ENCODE measurements around the gene ZNF236. TPM values are rescaled to one million over a fixed set of nuclear protein-coding genes. Genes with fewer than 3 reads are reported as not detected.
"Not testable (repeated sequence)": the region's sequence is repeated elsewhere in the genome, so short reads cannot be mapped to it uniquely, and the experiment has no call there.

The ZNF236 gene
- total RNA-seq, 2 experiments from 2014 or later: 13.7 to 25.7 TPM

GRCh38 chr18:76932026-76932819, 109.9 kb downstream of the ZNF236 start:
- Mint-ChIP-seq H3K27ac (no peak overlapping the region), H3K27me3 (no peaks in the 10 kb centered on the region), H3K4me3 (no peak overlapping the region), H3K4me1 (no peaks in the 10 kb centered on the region), H3K9me3 (ENCODE audit: low read depth) (no peaks in the 10 kb centered on the region), H3K36me3 (ENCODE audit: low read depth) (peaks cover 38% of the 10 kb centered on the region)
- CTCF ChIA-PET: interaction anchor here (0.6 to 1.7 kb wide), 6 partner anchors 10 to 499 kb away, joined by 3 to 7 read pairs (median 4); no protein-coding TSS in a partner anchor
- intact Hi-C loops (cut with DNase I, micrococcal nuclease): no loop called here
- DNase-seq (no peak), ATAC-seq (no peak)
- POLR2A ChIA-PET: no interaction called here

DNA sequence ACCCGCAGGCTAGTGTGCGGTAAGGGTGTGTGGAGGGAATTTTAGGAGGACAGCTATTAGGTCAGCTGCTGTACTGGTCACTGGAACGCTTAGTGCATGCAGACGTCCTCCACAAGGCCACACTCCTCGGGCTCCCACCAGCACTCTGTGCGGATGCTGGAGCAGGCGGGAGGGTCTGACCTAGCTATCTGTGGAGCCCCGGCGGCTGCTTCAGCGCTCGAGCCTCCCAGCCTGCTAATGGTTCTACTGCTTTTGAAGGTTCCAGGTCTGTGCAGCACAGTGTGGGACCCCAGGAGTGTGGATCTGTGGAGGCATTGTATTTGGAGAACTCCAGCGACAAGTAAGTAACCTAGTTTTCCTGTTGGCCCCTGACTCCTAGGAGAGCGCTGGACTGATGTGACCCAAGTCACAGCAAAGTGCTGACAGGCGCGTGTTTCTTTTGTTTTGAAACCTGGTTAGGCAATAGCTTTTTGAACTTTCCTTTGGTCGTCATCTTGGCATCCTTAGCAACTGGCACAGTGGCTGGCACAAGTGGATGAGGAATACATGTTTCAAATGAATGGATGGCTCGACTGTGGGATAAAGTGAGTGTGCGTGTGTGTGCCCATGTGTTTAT, 113.5 kb downstream of the ZNF236 start:
- H3K36me3 Mint-ChIP-seq (ENCODE audit: low read depth): peaks cover 43% of the 10 kb centered on the region
- H3K27me3 Mint-ChIP-seq: no peaks in the 10 kb centered on the region

GRCh38 chr18:76936877-76937276, 114.5 kb downstream of the ZNF236 start:
- Mint-ChIP-seq H3K4me3 (no peak overlapping the region), H3K9me3 (ENCODE audit: low read depth) (no peaks in the 10 kb centered on the region), H3K36me3 (ENCODE audit: low read depth) (peaks cover 40% of the 10 kb centered on the region), H3K27ac (no peak overlapping the region), H3K27me3 (no peaks in the 10 kb centered on the region), H3K4me1 (no peaks in the 10 kb centered on the region)
- ATAC-seq: no peak
- no peak for DNase-seq
- POLR2A ChIA-PET: no interaction called here
- intact Hi-C loops (cut with DNase I, micrococcal nuclease): no loop called here
- CTCF ChIA-PET: no interaction called here

More for the DNA sequence above, 113.5 kb downstream of the ZNF236 start:
- Mint-ChIP-seq H3K9me3 (ENCODE audit: low read depth) (no peaks in the 10 kb centered on the region), H3K27ac (no peak overlapping the region), H3K4me1 (no peaks in the 10 kb centered on the region), H3K4me3 (no peak overlapping the region)
- ATAC-seq (no peak), DNase-seq (no peak)
- intact Hi-C loops (cut with DNase I, micrococcal nuclease): no loop called here
- ChIA-PET CTCF (interaction anchor here (1.5 kb wide), 1 partner anchor 27 kb away, joined by 3 read pairs; no protein-coding TSS in a partner anchor), POLR2A (no interaction called here)

- Mint-ChIP-seq H3K4me1 (no peaks in the 10 kb centered on the region), H3K9me3 (ENCODE audit: low read depth) (no peaks in the 10 kb centered on the region), H3K27ac (no peak overlapping the region), H3K27me3 (no peaks in the 10 kb centered on the region), H3K36me3 (ENCODE audit: low read depth) (peaks cover 39% of the 10 kb centered on the region), H3K4me3 (no peak overlapping the region)
- DNase-seq: no peak
- ChIA-PET POLR2A (no interaction called here), CTCF (no interaction called here)
- intact Hi-C loops (cut with DNase I, micrococcal nuclease): no loop called here
- no peak for ATAC-seq
Measured at GRCh38 chr18:76937597-76937996, 115.2 kb downstream of the ZNF236 start.

- no peaks in the 10 kb centered on the region for H3K27me3 Mint-ChIP-seq
- POLR2A ChIA-PET: no interaction called here
- intact Hi-C loops (cut with DNase I, micrococcal nuclease): no loop called here
- H3K36me3 Mint-ChIP-seq (ENCODE audit: low read depth): peaks cover 38% of the 10 kb centered on the region
- H3K9me3 Mint-ChIP-seq (ENCODE audit: low read depth): no peaks in the 10 kb centered on the region
- no peak overlapping the region for H3K4me3 Mint-ChIP-seq
- DNase-seq (no peak), ATAC-seq (no peak)
- CTCF ChIA-PET: interaction anchor here (0.6 kb wide), 1 partner anchor 18 kb away, joined by 3 read pairs; no protein-coding TSS in a partner anchor
- no peak overlapping the region for H3K27ac Mint-ChIP-seq
- no peaks in the 10 kb centered on the region for H3K4me1 Mint-ChIP-seq
Measured at GRCh38 chr18:76938619-76939018, 116.3 kb downstream of the ZNF236 start.

GRCh38 chr18:76941284-76941683, 118.9 kb downstream of the ZNF236 start:
- intact Hi-C loops (cut with DNase I, micrococcal nuclease): no loop called here
- Mint-ChIP-seq H3K27ac (no peak overlapping the region), H3K27me3 (no peaks in the 10 kb centered on the region), H3K4me3 (no peak overlapping the region), H3K9me3 (ENCODE audit: low read depth) (peaks cover 8% of the 10 kb centered on the region), H3K36me3 (ENCODE audit: low read depth) (peaks cover 51% of the 10 kb centered on the region), H3K4me1 (no peaks in the 10 kb centered on the region)
- CTCF ChIA-PET: no interaction called here
- POLR2A ChIA-PET: no interaction called here
- ATAC-seq (no peak), DNase-seq (no peak)

DNA sequence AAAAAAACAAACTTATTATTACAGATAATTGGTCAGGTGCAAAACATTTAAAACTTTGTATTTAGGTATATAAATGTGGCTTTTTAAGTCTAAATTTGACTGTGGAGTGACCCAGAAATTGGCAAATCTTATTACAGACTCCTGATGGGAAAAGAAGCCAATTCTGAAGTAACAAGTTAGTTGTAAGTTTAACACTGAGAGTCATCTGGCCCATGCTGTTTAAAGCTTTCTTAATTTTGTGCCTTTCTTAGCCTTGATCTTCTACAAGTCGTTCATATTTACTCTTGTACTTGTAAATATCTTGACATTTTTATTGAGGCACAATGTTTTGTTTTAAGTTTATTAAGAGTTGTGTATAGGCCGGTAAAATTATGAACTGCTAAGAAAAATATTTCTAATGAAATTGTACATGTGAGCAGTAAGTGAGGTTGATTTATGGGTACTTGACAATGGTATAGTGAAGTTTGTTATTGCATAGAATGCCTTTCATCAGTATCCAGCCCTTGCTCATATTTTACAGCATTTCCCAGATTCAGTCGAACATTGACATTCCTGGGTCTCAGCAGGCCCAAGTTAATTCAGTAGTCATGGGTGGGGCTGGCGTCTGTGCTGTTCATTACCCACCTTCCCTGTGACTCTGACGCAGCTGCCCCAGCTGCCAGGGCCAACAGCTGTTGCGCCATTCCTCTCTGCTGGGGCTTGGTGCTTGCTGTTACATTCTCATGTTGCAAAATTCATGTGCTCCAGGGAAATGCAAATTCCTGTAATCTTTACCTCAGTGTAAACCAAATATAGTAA, 121.4 kb downstream of the ZNF236 start:
- DNase-seq: no peak
- Mint-ChIP-seq H3K4me1 (peaks cover 18% of the 10 kb centered on the region), H3K9me3 (ENCODE audit: low read depth) (peaks cover 9% of the 10 kb centered on the region), H3K4me3 (no peak overlapping the region), H3K27ac (no peak overlapping the region), H3K27me3 (no peaks in the 10 kb centered on the region), H3K36me3 (ENCODE audit: low read depth) (peaks cover 49% of the 10 kb centered on the region)
- intact Hi-C loops (cut with DNase I, micrococcal nuclease): no loop called here
- ChIA-PET CTCF (interaction anchor here (0.6 to 1.4 kb wide), 4 partner anchors 20 to 772 kb away, joined by 3 to 4 read pairs (median 4); no protein-coding TSS in a partner anchor), POLR2A (no interaction called here)
- ATAC-seq: no peak

DNA sequence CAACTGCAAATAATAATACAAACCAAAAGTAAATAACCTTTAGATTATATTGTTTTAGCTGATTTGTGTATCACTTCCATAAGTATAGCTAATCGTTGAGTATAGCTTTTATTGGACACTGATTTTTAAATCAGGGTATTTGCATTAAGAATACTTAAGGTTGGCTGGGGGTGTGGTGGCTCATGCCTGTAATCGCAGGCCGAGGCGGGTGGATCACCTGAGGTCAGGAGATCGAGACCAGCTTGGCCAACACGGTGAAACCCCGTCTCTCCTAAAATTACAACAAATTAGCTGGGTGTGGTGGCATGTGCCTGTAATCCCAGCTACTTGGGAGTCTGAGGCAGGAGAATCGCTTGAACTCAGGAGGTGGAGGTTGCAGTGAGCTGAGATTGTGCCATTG, 122.0 kb downstream of the ZNF236 start:
- POLR2A ChIA-PET; ATAC-seq; H3K9me3 Mint-ChIP-seq (ENCODE audit: low read depth); DNase-seq; H3K27ac Mint-ChIP-seq; H3K27me3 Mint-ChIP-seq; H3K4me3 Mint-ChIP-seq; intact Hi-C loops (cut with DNase I, micrococcal nuclease): not testable (repeated sequence)
- peaks cover 47% of the 10 kb centered on the region for H3K36me3 Mint-ChIP-seq (ENCODE audit: low read depth)
- CTCF ChIA-PET: interaction anchor here (0.6 to 1.4 kb wide), 4 partner anchors 21 to 772 kb away, joined by 3 to 4 read pairs (median 4); no protein-coding TSS in a partner anchor
- H3K4me1 Mint-ChIP-seq: peaks cover 18% of the 10 kb centered on the region

GRCh38 chr18:76948345-76948744, 126.0 kb downstream of the ZNF236 start:
- DNase-seq (no peak), ATAC-seq (no peak)
- Mint-ChIP-seq H3K9me3 (ENCODE audit: low read depth) (peaks cover 9% of the 10 kb centered on the region), H3K27ac (no peak overlapping the region), H3K27me3 (no peaks in the 10 kb centered on the region), H3K4me1 (peaks cover 29% of the 10 kb centered on the region), H3K36me3 (ENCODE audit: low read depth) (peaks cover 66% of the 10 kb centered on the region), H3K4me3 (no peak overlapping the region)
- POLR2A ChIA-PET: no interaction called here
- CTCF ChIA-PET: interaction anchor here (0.6 to 1.3 kb wide), 4 partner anchors 23 to 145 kb away, joined by 3 to 6 read pairs (median 4); no protein-coding TSS in a partner anchor
- intact Hi-C loops (cut with DNase I, micrococcal nuclease): no loop called here

- POLR2A ChIA-PET: no interaction called here
- DNase-seq: no peak
- Mint-ChIP-seq H3K27me3 (no peaks in the 10 kb centered on the region), H3K36me3 (ENCODE audit: low read depth) (peaks cover 51% of the 10 kb centered on the region), H3K27ac (peak overlapping the region; percentile 55), H3K4me3 (no peak overlapping the region), H3K4me1 (peaks cover 29% of the 10 kb centered on the region), H3K9me3 (ENCODE audit: low read depth) (no peaks in the 10 kb centered on the region)
- CTCF ChIA-PET: no interaction called here
- peak; percentile 71 for ATAC-seq
- intact Hi-C loops (cut with DNase I, micrococcal nuclease): no loop called here
Measured at GRCh38 chr18:76951456-76952247, 129.3 kb downstream of the ZNF236 start.

GRCh38 chr18:76952747-76953146, 130.4 kb downstream of the ZNF236 start:
- ATAC-seq: no peak
- Mint-ChIP-seq H3K36me3 (ENCODE audit: low read depth) (peaks cover 53% of the 10 kb centered on the region), H3K27me3 (no peaks in the 10 kb centered on the region), H3K27ac (no peak overlapping the region), H3K9me3 (ENCODE audit: low read depth) (no peaks in the 10 kb centered on the region), H3K4me3 (no peak overlapping the region), H3K4me1 (peaks cover 21% of the 10 kb centered on the region)
- ChIA-PET POLR2A (no interaction called here), CTCF (no interaction called here)
- intact Hi-C loops (cut with DNase I, micrococcal nuclease): no loop called here
- DNase-seq: no peak

All from activated CD4-positive, alpha-beta T cell treated with anti-CD3 and anti-CD28 coated beads for 36 hours (primary cell).